ENCODE results near the gene ZC3HAV1L.

DNA sequence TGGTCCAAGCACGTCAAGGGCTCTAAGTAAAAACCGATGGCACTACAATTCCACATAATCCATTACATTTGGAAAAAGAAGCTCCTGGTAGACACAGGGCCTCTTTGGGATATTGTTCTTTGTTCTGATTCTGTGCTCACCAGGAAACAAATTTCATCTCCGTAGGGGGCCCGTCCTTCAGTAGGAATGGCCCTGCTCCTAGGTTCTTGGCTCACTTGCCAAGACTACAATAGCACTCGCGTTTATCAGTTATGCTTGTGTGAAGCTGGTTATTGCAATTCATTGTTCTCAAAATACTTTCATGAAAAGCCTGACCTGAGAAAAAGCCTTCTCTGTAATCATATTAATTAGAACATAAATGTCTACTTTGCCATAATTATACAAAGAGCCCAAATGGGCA is 10.3 kb upstream of the ZC3HAV1L start:
- TF ChIP-seq EZH2 (IDR thresholded peaks at IDR 0.05; ENCODE audit: borderline replicate concordance, low read length) (no peak), CTCF (IDR thresholded peaks at IDR 0.05; ENCODE audit: low read length) (no peak)

Measured in OCI-LY1 (cell line).